ENCODE results near the gene GULP1.

Gene GULP1

GRCh38 chr2:188497726-188498125 is 206.1 kb downstream of the GULP1 start:
- Mint-ChIP-seq H3K36me3 (ENCODE audit: low read depth) (peaks cover 9% of the 10 kb centered on the region), H3K27ac (no peak overlapping the region)
- DNase-seq: no peak

GRCh38 chr2:188503975-188504374 is 212.3 kb downstream of the GULP1 start:
- no peaks in the 10 kb centered on the region for H3K36me3 Mint-ChIP-seq (ENCODE audit: low read depth)
- no peak for TF ChIP-seq CTCF (IDR thresholded peaks at IDR 0.05)
- no peak overlapping the region for H3K4me3 Mint-ChIP-seq
- no peaks in the 10 kb centered on the region for H3K27me3 Mint-ChIP-seq (ENCODE audit: low read depth, poor library complexity)
- no peaks in the 10 kb centered on the region for H3K4me1 Mint-ChIP-seq
- H3K9me3 Mint-ChIP-seq: no peaks in the 10 kb centered on the region
- H3K27ac Mint-ChIP-seq: no peak overlapping the region
- DNase-seq: no peak

More at GRCh38 chr2:188497726-188498125, 206.1 kb downstream of the GULP1 start:
- Mint-ChIP-seq H3K9me3 (no peaks in the 10 kb centered on the region), H3K4me3 (no peak overlapping the region), H3K27me3 (ENCODE audit: low read depth, poor library complexity) (no peaks in the 10 kb centered on the region), H3K4me1 (peaks cover 4% of the 10 kb centered on the region)
- TF ChIP-seq CTCF (IDR thresholded peaks at IDR 0.05): no peak

- H3K4me1 Mint-ChIP-seq: no peaks in the 10 kb centered on the region
- no peaks in the 10 kb centered on the region for H3K9me3 Mint-ChIP-seq
- H3K4me3 Mint-ChIP-seq: no peak overlapping the region
- TF ChIP-seq CTCF (IDR thresholded peaks at IDR 0.05): no peak
- H3K36me3 Mint-ChIP-seq (ENCODE audit: low read depth): no peaks in the 10 kb centered on the region
- no peak for DNase-seq
- no peaks in the 10 kb centered on the region for H3K27me3 Mint-ChIP-seq (ENCODE audit: low read depth, poor library complexity)
- no peak overlapping the region for H3K27ac Mint-ChIP-seq
These were observed 215.2 kb downstream of the GULP1 start for GRCh38 chr2:188506843-188507242.

DNA sequence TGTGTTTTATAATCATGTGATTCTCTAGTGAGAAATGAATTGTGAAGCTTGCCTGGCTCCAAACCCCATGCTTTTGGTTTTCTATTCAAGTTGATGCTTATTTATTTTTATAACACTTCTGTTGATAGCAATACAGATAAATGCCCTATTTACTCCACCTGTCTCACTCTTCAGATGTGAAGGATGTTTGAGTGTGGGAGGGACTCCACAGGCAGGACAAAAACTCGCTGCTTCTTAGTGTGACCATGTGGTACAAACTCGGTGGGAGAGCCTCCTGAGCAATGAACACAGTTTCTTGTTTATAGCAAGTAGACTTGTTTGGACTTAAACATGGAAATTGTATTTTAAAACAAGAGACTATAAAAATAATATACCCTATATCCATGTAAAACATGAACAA is 219.7 kb downstream of the GULP1 start:
- Mint-ChIP-seq H3K4me3 (no peak overlapping the region), H3K36me3 (ENCODE audit: low read depth) (no peaks in the 10 kb centered on the region), H3K4me1 (no peaks in the 10 kb centered on the region), H3K9me3 (no peaks in the 10 kb centered on the region), H3K27me3 (ENCODE audit: low read depth, poor library complexity) (no peaks in the 10 kb centered on the region), H3K27ac (no peak overlapping the region)
- DNase-seq: no peak
- no peak for TF ChIP-seq CTCF (IDR thresholded peaks at IDR 0.05)

DNA sequence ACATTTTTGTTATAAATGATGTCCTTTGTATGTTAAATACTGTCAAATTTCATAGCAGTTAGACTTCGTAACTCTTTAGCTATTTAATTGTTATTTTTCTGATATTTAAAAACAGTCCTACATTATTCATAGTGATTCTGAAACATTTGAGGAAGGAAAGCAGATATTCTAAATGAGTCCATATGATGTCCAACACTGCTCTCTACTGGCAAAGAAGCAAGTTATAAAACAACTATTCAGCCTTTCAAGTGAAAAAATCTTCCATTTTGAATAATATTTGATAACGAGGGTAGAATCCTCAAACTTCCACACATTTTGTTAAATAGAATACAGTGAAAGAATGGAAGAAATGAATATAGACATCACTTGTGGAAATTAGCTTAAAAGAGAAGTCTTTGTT is 220.8 kb downstream of the GULP1 start:
- no peak for DNase-seq
- TF ChIP-seq CTCF (IDR thresholded peaks at IDR 0.05): peak; percentile 41
- H3K4me1 Mint-ChIP-seq: peaks cover 2% of the 10 kb centered on the region
- no peaks in the 10 kb centered on the region for H3K9me3 Mint-ChIP-seq
- no peak overlapping the region for H3K4me3 Mint-ChIP-seq
- no peaks in the 10 kb centered on the region for H3K36me3 Mint-ChIP-seq (ENCODE audit: low read depth)
- no peaks in the 10 kb centered on the region for H3K27me3 Mint-ChIP-seq (ENCODE audit: low read depth, poor library complexity)
- no peak overlapping the region for H3K27ac Mint-ChIP-seq

GRCh38 chr2:188515918-188516317 is 224.2 kb downstream of the GULP1 start:
- no peaks in the 10 kb centered on the region for H3K27me3 Mint-ChIP-seq (ENCODE audit: low read depth, poor library complexity)
- peaks cover 13% of the 10 kb centered on the region for H3K36me3 Mint-ChIP-seq (ENCODE audit: low read depth)
- DNase-seq: no peak
- H3K9me3 Mint-ChIP-seq: peaks cover 6% of the 10 kb centered on the region
- no peak overlapping the region for H3K4me3 Mint-ChIP-seq
- H3K4me1 Mint-ChIP-seq: peaks cover 7% of the 10 kb centered on the region
- peak overlapping the region; percentile 1 for H3K27ac Mint-ChIP-seq
- TF ChIP-seq CTCF (IDR thresholded peaks at IDR 0.05): no peak
